ENCODE data around the gene GEN1.

GEN1 gene

DNA sequence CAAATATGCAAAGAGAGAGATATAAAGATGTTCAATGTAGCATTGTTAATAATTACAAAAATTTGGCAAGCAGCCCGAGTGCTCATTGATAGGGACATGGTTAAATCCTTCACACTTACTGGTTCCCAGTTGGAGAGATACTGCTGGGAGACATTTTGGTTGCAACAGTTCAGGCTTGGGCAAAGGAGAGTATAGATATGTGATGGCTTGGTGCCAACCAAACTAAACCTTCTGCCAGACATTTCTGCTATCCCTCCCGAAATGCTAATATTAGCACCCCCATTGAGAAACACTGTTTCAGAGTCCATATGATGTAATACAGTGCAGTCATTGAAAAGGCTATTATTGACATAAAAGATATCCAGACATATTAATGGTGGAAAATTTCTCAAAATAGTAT is 11.5 kb downstream of the GEN1 start:
- no peak for DNase-seq (ENCODE audit: low spot score)

DNA sequence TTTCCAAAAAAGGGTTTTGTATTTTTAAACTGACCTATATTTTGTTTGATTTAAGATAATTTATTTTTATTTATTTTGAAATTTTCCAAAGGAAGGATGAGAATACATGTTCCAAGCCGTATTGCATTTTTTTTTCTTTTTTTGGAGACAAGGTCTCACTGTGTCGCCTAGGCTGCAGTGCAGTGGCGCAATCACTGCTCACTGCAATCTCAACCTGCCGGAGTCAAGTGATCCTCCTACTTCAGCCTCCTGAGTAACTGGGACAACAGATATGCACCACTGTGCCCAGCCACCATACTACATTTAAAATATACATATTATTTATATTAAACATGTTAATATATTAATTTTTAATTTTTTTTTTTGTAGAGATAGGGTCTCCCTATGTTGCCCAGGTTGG is 15.0 kb downstream of the GEN1 start:
- no peak for DNase-seq (ENCODE audit: low spot score)
- TF ChIP-seq, protein P1, sequence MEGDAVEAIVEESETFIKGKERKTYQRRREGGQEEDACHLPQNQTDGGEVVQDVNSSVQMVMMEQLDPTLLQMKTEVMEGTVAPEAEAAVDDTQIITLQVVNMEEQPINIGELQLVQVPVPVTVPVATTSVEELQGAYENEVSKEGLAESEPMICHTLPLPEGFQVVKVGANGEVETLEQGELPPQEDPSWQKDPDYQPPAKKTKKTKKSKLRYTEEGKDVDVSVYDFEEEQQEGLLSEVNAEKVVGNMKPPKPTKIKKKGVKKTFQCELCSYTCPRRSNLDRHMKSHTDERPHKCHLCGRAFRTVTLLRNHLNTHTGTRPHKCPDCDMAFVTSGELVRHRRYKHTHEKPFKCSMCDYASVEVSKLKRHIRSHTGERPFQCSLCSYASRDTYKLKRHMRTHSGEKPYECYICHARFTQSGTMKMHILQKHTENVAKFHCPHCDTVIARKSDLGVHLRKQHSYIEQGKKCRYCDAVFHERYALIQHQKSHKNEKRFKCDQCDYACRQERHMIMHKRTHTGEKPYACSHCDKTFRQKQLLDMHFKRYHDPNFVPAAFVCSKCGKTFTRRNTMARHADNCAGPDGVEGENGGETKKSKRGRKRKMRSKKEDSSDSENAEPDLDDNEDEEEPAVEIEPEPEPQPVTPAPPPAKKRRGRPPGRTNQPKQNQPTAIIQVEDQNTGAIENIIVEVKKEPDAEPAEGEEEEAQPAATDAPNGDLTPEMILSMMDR (IDR thresholded peaks at IDR 0.05; ENCODE audit: extremely low read depth, missing control alignments) = no peak

More for the DNA sequence above, 11.5 kb downstream of the GEN1 start:
- TF ChIP-seq, protein P1 (IDR thresholded peaks at IDR 0.05; ENCODE audit: extremely low read depth, missing control alignments) = no peak

DNA sequence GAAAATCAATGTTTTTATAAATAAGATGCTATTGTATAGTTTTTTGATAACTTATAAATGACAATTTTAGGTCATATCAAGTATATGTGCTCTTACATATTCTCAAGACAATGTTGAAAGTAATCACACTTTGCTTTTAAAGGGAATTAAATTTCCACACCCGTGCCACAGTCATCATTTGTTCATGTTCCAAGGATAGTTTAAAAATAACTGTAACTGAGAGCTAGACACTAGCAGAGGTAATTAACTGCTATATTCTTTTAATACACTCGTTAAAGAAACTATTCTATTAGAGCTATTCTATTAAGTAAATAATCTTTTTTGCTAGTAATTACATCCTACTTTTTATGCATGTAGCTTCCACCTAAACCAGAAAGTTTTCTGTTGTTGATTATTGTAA is 18.0 kb downstream of the GEN1 start:
- TF ChIP-seq, protein P1 (IDR thresholded peaks at IDR 0.05; ENCODE audit: extremely low read depth, missing control alignments) = no peak
- no peak for DNase-seq (ENCODE audit: low spot score)

DNA sequence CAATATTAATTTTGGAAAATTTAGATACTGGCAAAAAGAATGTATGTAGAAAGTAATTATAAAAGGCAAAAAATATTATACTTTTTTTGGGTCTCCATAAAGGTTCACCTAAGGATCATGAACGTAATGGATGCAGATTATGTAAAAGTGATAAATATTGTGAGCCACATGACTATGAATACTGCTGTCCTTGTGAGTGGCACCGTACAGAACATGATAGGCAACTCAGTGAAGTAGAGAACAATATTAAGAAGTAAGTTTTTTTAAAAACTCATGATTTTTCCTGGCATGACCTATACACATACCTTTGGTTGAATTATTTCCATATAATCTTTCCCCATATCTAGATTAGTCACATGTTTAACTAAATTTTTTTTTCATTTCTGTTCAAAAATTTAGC is 18.6 kb downstream of the GEN1 start:
- no peak for DNase-seq (ENCODE audit: low spot score)
- TF ChIP-seq, protein P1 (IDR thresholded peaks at IDR 0.05; ENCODE audit: extremely low read depth, missing control alignments) = no peak

DNA sequence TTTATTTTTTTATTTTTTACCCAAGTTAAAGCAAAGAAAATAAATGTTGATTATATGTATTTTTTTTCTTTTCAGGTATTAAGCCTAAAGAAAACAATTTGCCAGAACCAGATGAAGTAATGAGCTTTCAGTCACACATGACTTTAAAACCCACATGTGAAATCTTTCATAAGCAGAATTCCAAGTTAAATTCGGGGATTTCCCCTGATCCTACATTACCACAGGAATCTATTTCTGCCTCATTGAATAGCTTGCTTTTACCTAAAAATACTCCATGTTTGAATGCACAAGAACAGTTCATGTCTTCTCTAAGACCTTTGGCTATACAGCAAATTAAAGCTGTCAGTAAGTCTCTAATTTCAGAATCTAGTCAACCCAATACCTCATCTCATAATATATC is 26.6 kb downstream of the GEN1 start:
- DNase-seq (ENCODE audit: low spot score) = no peak
- TF ChIP-seq, protein P1 (IDR thresholded peaks at IDR 0.05; ENCODE audit: extremely low read depth, missing control alignments) = no peak

DNA sequence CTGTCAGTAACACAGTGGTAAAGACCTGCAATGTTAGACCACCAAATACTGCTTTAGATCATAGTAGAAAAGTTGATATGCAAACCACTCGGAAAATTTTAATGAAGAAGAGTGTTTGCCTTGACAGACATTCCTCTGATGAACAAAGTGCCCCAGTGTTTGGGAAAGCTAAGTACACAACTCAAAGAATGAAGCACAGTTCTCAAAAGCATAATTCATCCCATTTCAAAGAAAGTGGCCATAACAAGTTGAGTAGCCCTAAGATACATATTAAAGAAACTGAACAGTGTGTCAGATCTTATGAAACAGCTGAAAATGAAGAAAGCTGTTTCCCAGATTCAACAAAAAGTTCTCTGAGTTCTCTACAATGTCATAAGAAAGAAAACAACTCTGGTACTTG is 27.5 kb downstream of the GEN1 start:
- TF ChIP-seq, protein P1 (IDR thresholded peaks at IDR 0.05; ENCODE audit: extremely low read depth, missing control alignments) = no peak
- DNase-seq (ENCODE audit: low spot score) = no peak

DNA sequence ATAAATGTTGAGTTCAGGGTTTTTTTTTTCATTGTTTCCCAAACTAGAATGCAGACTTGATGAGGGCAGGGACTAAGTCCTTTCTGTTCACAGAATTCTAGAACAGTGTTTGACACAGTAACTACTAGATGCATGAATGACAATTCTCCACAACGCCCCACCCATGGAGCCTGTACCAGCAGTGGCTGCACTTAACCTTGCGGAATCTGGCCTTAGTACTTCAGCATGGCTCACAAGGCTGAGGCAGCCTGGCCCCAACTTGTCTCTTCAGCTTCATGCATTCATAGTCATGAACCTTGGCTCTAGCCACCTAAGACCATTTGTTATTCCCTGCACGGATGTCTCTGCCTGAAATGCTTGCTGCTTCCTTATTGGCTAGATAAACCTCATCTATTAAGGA is 32.8 kb downstream of the GEN1 start:
- no peak for DNase-seq (ENCODE audit: low spot score)
- TF ChIP-seq, protein P1 (IDR thresholded peaks at IDR 0.05; ENCODE audit: extremely low read depth, missing control alignments) = no peak
